GOT3 (cell line): ENCODE measurements around the gene GABBR2.

Experiments
- DNase-seq: peaks from one replicate; lab custom pipeline; 2025; ENCODE audit warnings: mixed read lengths; lab: John Stamatoyannopoulos, UW

Gene GABBR2

GRCh38 chr9:98370300-98370975, 338.3 kb downstream of the GABBR2 start:
- no peak for DNase-seq

DNA sequence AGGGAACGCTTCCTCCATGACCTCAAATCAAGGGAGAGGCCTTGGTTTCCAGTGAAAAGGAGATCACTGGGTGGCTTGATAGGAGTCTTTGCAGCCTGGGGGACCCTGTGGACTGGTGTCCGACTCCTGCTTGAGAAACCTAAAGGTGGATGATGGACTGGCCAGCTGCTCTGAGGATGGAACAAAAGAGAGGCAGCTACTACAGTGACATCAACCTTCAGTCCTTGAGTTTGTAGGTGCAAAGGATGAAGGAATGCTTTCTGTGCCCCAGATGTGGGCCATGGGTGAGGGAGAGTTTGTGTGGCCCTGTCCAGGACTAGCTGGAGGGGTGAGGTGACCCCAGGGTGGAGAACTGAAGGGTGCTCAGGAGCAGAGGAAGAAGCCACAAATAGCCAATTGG, 338.8 kb downstream of the GABBR2 start:
- DNase-seq: no peak

DNA sequence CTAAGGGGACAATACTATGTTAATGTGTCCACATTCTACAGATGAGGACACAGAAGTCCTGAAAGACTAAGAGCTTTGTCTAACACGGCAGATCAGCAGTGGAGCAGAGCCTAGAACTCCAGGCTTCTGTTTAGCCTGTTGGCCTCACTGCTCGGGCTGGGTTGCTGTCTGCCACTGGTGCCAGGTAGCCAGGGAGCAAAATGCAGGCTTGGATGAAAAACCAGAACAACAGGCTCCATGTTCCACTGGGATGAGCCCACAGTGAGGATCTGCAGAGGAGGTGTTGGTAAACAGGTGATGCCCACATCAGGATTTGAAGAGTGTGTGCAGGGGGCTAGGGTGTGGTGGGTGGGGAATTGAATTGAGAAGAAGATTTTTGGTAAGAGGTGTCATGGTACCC, 339.3 kb downstream of the GABBR2 start:
- DNase-seq: no peak

- no peak for DNase-seq
Measured at GRCh38 chr9:98369066-98369425, 339.7 kb downstream of the GABBR2 start.

DNA sequence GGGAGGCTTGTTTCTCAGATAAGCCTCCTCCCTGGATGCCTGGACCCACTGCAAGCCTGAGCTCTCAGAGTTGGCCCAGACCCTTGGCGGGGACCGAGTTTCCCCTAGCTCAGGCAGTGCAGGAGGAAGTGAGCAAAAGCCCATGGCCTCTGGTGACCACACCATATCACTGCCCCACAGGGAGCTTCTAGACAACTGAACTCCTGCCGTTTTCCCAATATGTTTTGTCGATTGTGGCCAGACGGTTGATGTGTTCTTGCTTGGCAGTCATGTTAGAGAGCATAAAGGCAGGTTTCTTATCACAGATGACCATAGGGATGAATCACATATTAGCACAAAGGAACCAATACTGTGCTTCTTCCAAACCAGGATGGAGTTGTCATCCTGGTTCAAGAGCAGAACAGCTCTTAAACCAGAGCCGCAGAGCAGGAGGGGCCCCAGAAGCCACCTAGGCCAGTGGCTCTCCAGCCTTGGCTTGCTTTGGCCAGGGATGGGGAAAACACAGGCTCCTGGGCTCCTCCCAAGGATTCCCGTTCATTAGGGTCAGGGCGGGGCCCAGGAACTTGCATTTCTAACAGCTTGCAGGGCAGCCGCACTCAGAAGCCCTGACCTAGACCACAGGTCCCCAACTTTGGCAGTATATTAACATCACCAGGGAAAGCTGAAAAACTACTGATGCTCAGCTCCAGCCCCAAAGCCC, 340.2 kb downstream of the GABBR2 start:
- no peak for DNase-seq

DNA sequence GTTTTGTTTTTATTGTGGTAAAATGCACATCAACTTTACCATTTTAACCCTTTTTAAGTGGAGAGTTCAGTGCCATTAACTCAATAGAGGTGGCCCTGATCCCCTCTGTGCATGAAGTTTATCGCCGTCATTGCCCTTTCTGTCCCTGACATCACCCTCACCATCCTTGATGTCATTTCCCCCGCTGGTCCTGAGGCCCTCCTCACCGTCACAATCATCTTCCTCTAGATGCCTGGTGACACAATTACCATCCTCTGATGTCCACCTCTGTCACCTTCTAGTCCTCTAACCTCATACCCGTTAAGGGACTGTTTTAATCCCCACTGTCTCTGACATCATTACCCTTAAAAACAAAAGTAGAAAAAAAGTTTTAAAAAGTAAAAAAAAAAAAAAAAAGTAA, 340.8 kb downstream of the GABBR2 start:
- DNase-seq: no peak

DNA sequence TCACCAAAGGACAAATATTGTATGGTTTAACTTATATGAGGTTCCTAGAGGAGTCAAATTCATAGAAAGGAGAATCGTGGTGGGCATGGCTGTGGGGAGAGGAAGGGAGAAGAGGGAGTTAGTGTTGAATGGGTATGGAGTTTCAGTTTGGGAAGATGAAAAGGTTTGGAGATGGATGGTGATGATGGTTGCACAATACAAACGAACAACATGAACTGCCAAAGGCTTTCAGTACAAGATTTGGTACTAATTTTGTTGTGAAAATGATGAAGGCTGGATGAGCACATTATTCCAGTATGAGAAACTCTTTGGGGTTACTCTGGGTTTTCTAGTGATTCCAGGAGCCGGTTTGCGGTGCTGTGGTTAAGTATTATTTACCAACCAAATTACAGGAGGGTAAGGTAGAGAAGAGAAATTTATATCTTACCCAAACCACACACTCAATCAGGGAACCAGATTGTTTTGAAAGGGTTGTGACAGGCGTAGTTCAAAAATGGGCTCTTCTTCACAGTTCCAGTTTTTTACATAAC, 341.3 kb downstream of the GABBR2 start:
- no peak for DNase-seq

- DNase-seq: no peak
Measured at GRCh38 chr9:98365781-98366180, 343.0 kb downstream of the GABBR2 start.

DNA sequence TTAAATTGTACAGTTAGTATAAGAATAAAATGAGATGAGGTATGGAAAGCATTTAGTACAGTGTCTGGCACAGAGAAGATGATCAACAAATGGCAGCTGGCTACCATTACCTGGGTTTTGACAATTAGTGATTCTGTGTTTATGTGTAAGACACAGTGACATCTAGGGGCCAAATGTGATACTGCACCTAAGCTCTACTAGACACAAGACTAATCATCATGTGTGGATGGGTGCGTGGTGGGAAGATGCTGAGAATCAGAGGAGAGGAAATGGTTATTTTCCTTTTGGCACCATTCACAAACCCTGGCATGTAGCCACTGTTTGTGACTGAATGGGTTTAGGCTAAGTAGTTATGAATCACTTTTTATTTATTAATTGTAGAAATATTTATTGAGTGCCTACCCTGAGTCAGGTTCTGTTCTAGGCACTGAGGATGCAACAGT, 343.5 kb downstream of the GABBR2 start:
- no peak for DNase-seq

DNA sequence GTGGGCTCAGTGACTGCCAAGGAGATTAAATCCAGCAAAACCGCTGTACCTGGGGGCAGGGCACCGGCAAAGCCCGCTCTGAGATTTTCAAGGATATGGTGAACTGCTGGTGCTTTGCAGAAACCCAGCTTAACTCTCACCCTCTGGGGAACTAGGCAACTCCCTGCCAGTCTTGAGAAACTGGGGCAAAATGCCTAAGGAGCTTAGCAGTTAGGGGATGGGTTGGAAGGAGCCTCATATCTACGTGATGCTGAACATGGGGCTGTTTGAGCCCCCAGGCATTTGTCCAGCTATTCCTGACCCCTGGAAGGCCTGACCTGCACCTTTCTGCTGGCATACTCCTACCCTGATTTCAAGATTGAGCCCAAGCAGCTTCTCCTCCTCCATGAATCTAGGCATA, 344.6 kb downstream of the GABBR2 start:
- DNase-seq: no peak

DNA sequence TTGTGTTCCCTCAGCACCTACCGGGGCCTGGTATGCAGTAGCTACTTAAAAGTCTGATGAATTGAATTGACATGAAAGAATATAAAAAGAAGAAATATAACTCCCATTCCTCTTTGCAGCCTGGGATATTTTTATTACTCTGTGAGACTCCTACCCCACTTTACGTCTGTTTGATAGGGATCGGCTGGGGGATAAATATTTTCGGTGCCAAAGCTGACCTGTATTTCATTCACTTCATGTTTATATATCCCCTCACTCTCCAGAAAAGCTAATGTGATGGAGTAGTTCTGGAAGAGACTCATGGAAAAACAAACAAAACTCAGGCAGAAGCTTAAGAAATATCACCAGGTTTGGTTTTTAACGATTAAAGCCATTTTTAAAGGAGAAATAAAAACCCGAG, 345.1 kb downstream of the GABBR2 start:
- DNase-seq: no peak

- DNase-seq: no peak
Measured at GRCh38 chr9:98362624-98363252, 346.0 kb downstream of the GABBR2 start.

- DNase-seq: no peak
Measured at GRCh38 chr9:98361645-98362044, 347.1 kb downstream of the GABBR2 start.

GRCh38 chr9:98360176-98360708, 348.5 kb downstream of the GABBR2 start:
- no peak for DNase-seq

- no peak for DNase-seq
Measured at GRCh38 chr9:98359569-98359968, 349.2 kb downstream of the GABBR2 start.

DNA sequence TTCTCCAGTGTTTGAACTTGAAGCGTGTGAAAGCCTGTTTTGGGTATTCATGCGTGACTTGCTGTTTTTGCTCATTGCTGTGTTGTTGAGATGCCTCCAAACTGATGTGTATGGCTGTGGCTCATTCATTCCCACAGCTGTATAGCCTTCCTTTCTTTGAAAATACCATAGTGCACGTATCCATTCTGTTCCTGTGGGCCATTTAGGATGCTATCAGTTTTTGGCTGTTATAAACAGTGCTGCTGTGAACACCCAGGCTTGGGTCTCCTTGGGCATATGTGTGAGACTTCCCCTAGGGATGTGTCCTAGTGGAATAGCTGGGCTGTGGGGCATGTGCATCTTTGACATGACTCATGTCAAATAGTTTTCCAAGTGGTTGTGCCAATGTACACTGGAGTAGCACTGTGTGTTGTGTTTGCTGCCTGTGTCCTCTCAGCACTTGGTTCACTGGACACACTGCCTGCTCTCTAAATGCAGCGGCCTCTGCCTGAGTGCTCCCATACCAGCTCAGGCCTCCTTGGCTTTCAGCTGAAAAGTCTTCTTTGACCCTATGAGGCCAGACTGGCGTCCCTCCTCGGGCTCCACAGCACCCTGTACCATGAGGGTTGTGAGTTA, 350.7 kb downstream of the GABBR2 start:
- no peak for DNase-seq

DNA sequence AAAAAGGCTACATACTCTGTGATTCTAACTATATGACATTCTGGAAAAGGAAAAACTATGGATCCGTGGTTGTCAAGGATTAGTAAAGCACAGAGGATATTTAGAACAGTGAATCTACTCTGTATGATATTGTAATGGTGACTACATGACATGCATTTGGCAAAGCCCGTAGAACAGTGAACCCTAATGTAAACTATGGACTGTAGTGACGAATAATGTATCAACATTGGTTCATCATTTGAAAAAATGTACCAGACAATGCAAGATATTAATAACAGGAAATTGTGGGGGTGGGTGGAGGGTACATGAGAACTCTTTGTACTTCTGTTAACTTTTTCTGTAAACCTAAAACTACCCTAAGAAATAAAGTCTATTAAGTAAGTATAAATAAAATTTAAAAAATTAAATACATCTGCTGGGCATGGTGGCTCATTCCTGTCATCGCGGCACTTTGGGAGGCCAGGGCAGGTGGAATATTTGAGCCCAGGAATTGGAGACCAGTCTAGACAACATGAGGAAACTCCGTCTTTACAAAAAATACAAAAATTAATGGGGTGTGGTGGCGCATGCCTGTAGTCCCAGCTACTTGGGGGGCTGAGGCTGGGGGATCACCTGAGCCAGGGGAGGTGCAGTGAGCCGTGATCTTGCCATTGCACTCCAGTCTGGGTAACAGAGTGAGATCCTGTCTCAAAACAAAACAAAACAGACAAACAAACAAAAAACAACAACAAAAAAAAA, 351.6 kb downstream of the GABBR2 start:
- DNase-seq: no peak

GRCh38 chr9:98356326-98356725, 352.4 kb downstream of the GABBR2 start:
- no peak for DNase-seq

DNA sequence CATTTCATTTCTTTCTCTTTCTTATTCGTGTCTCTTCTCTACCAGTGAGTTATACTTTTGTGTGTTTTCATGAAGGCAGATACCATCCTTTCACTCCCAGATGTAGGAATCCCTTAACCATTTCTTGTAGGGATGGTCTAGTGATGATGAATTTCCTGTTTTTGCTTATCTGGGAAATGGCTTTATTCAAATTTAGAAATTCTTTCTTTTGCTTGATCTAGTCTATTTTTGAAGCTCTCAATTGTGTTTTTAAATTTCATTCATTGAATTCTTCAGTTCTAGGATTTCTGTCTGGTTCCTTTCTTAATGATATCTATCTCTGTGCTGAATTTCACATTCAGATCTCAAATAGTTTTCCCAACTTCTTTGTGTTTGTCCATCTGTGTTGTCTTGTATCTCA, 357.4 kb downstream of the GABBR2 start:
- no peak for DNase-seq

GRCh38 chr9:98347642-98348041, 361.1 kb downstream of the GABBR2 start:
- DNase-seq: no peak

- no peak for DNase-seq
Measured at GRCh38 chr9:98345011-98345410, 363.7 kb downstream of the GABBR2 start.

- no peak for DNase-seq
Measured at GRCh38 chr9:98344581-98344980, 364.2 kb downstream of the GABBR2 start.
